HepG2 (cell line): ENCODE results near the gene TMEM127. TPM values are rescaled to one million over a fixed set of nuclear protein-coding genes. Genes with fewer than 3 reads are reported as not detected.

Experiments used
- AKAP8 ChIP-seq: sonication (generic); formaldehyde crosslinking; IDR thresholded peaks from 2 replicates; pipeline ENCODE4 v1.5.1; 2020; ENCODE audit warnings: mild to moderate bottlenecking, missing genetic modification reagents
- GATA4 ChIP-seq: sonication (generic); IDR thresholded peaks from 2 replicates; pipeline ENCODE4 v1.6.1; 2016; ENCODE audit warnings: antibody characterized with exemption, low read depth, borderline replicate concordance
- KLF9 ChIP-seq: IDR thresholded peaks from 2 replicates; pipeline ENCODE4 v1.6.1; 2016; ENCODE audit warnings: low read depth
- MATR3 ChIP-seq: sonication (generic); formaldehyde crosslinking; IDR thresholded peaks from 2 replicates; pipeline ENCODE4 v1.4.0; 2020; ENCODE audit warnings: missing genetic modification reagents
- MTA1 ChIP-seq: sonication (generic); formaldehyde crosslinking; IDR thresholded peaks from 2 replicates; pipeline ENCODE4 v1.4.0; 2020; ENCODE audit warnings: missing genetic modification reagents, mild to moderate bottlenecking, borderline replicate concordance
- NFIC ChIP-seq: IDR thresholded peaks from 2 replicates; pipeline ENCODE4 v1.6.1; 2012; ENCODE audit warnings: mild to moderate bottlenecking, low read length, inconsistent platforms
- NR1H2 ChIP-seq: sonication (generic); formaldehyde crosslinking; IDR thresholded peaks from 2 replicates; pipeline ENCODE4 v1.8.1; 2022; ENCODE audit warnings: low read depth, missing genetic modification reagents, borderline replicate concordance
- PRPF4 ChIP-seq: fragments of 200-400 bp; formaldehyde crosslinking; IDR thresholded peaks from 2 replicates; pipeline ENCODE4 v1.6.1; 2016; ENCODE audit warnings: low read length, low read depth; ENCODE audit not compliant: poor library complexity, severe bottlenecking
- ZFYVE20 ChIP-seq: sonication (generic); formaldehyde crosslinking; IDR thresholded peaks from 2 replicates; pipeline ENCODE4 v1.8.0; 2023; ENCODE audit warnings: low read depth, mild to moderate bottlenecking, moderate library complexity, missing genetic modification reagents, borderline replicate concordance
- ZKSCAN5 ChIP-seq: sonication (generic); formaldehyde crosslinking; IDR thresholded peaks from 2 replicates; pipeline ENCODE4 v1.5.1; 2020; ENCODE audit warnings: mild to moderate bottlenecking, missing genetic modification reagents
- ZNF282 ChIP-seq: fragments of 450-650 bp; IDR thresholded peaks from 2 replicates; pipeline ENCODE4 v1.6.1; 2018; ENCODE audit not compliant: partially characterized antibody
- ZNF333 ChIP-seq: sonication (generic); formaldehyde crosslinking; IDR thresholded peaks from 2 replicates; pipeline ENCODE4 v1.4.0; 2020; ENCODE audit warnings: mild to moderate bottlenecking, missing genetic modification reagents, borderline replicate concordance
- ZNF839 ChIP-seq: sonication (generic); formaldehyde crosslinking; IDR thresholded peaks from 2 replicates; pipeline ENCODE4 v1.4.0; 2020; ENCODE audit warnings: missing genetic modification reagents, mild to moderate bottlenecking, borderline replicate concordance
- ZNF879 ChIP-seq: sonication (generic); formaldehyde crosslinking; IDR thresholded peaks from 2 replicates; pipeline ENCODE4 v1.8.1; 2023; ENCODE audit warnings: missing genetic modification reagents
- polyA plus RNA-seq, 8 experiments: library from polyadenylated mRNA; depleted of rRNA in 3 of 8; stranded (reverse) in 7 of 8; unstranded in 1 of 8; fragments of >200 nt; fragmentation: Illumina TruSeq in 4 of 8; extraction: Trizol in 4 of 8; gene quantifications; 2 replicates each; pipeline versions ENCODE4 v1.2.1 to v1.2.3, GENCODE V29; 2011 to 2016; ENCODE audit warnings: low read depth in 4 of 8, missing spikeins in 1 of 8, mixed read lengths in 1 of 8; ENCODE audit not compliant: insufficient read depth in 1 of 8
- total RNA-seq, 5 experiments: library from RNA; depleted of rRNA; stranded (reverse); fragments of >200 nt; fragmentation: Illumina TruSeq; extraction: Trizol; gene quantifications; 2 replicates each; pipeline ENCODE4 v1.2.3, GENCODE V29; 2016; ENCODE audit warnings: low read depth in 1 of 5
- TF ChIP-seq, protein P1 (sequence below): sonication (generic); formaldehyde crosslinking; IDR thresholded peaks from 2 replicates; pipeline ENCODE4 v1.4.0; 2020; ENCODE audit warnings: mild to moderate bottlenecking, missing genetic modification reagents
- TF ChIP-seq, protein P2 (sequence below): sonication (generic); formaldehyde crosslinking; IDR thresholded peaks from 2 replicates; pipeline ENCODE4 v1.8.0; 2022; ENCODE audit warnings: mild to moderate bottlenecking, missing genetic modification reagents, moderate library complexity
- TF ChIP-seq, protein P3 (sequence below): sonication (generic); formaldehyde crosslinking; IDR thresholded peaks from 2 replicates; pipeline ENCODE4 v1.9.0; 2021; ENCODE audit warnings: missing genetic modification reagents, borderline replicate concordance
- TF ChIP-seq, protein P4 (sequence below): IDR thresholded peaks from 2 replicates; pipeline ENCODE4 v1.6.1; 2012; ENCODE audit warnings: inconsistent platforms
- TF ChIP-seq, protein P5 (sequence below), 2 experiments: sonication (generic) in 1 of 2; formaldehyde crosslinking in 1 of 2; IDR thresholded peaks; 2 replicates each; pipeline versions ENCODE4 v1.4.0 to v1.6.1; 2018 to 2020; ENCODE audit warnings: missing genetic modification reagents in 2 of 2, borderline replicate concordance in 1 of 2, low read depth in 1 of 2, mild to moderate bottlenecking in 1 of 2, missing biosample characterization in 1 of 2
- TF ChIP-seq, protein P6 (sequence below): sonication (generic); formaldehyde crosslinking; conservative IDR thresholded peaks from 2 replicates; pipeline ENCODE4 v1.4.0; 2020; ENCODE audit warnings: missing genetic modification reagents

The TMEM127 gene
- total and polyA plus RNA-seq, 2 of the 13 experiments (the other 11 are each of a cell fraction or from before 2014, with no cell fraction given): 21.5 to 33.9 TPM

DNA sequence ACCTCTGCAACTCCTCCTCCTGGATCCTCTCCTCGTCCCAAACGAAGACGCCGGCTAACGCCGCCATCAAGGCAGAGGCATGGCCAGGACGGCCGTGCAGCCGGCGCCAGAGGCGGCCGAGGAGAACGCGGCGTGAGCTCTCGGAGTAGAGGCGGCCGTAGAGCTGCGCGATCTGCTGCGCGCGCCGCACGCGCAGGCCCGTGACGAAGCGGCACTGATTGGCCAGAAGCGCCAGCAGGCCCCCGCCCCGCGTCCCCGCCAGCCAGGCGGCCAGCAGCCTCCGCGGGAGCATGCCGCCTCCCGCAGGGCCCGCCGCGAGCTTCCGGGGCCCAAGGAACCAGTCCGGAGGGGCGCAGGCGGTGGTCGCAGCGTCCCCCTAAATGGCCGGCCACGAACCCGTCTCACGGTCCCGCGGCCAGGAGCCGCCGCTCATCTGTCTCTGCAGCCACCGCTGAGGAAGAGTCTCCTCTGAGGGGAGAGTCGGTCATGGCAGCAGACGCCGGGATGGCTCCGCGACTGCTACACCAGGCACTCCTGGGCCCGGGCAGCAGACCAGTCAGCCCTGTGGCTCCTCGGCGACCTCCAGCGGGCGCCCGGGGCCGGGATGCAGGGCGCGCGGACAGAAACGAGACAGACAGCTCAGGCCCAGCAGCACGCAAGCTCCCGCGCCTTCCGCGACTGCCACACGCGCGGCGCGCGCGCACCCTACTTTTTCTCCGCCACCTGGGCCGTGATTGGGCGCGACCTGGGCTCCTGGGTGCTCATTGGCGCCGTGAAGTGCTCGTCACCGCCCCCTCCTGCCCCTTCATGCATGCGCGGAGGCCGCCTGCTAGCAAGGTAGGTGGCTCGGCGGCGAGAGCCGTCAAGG lies 57.4 kb downstream of the TMEM127 start, which contains the start of gene STARD7 (continued):
- TF ChIP-seq, protein P1, sequence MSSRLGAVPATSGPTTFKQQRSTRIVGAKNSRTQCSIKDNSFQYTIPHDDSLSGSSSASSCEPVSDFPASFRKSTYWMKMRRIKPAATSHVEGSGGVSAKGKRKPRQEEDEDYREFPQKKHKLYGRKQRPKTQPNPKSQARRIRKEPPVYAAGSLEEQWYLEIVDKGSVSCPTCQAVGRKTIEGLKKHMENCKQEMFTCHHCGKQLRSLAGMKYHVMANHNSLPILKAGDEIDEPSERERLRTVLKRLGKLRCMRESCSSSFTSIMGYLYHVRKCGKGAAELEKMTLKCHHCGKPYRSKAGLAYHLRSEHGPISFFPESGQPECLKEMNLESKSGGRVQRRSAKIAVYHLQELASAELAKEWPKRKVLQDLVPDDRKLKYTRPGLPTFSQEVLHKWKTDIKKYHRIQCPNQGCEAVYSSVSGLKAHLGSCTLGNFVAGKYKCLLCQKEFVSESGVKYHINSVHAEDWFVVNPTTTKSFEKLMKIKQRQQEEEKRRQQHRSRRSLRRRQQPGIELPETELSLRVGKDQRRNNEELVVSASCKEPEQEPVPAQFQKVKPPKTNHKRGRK (CRISPR knock-in tag): no peak
- TF ChIP-seq MATR3 (no peak), ZFYVE20 (peak; percentile 34; the same call in 1 of the 2 replicates), ZNF333 (CRISPR knock-in tag) (peak; percentile 74; the same call in 1 of the 2 replicates), NR1H2 (CRISPR knock-in tag) (peak; percentile 77; the same call in 1 of the 2 replicates), PRPF4 (no peak), NFIC (no peak), AKAP8 (no peak; the same call in 1 of the 2 replicates), ZKSCAN5 (0 out of 2 replicates have a peak, but pooled peaks have one; percentile 31), GATA4 (peak; percentile 86; the same call in 1 of the 2 replicates), KLF9 (CRISPR knock-in tag) (no peak), ZNF839 (CRISPR knock-in tag) (no peak), ZNF879 (CRISPR knock-in tag) (peak; percentile 90), MTA1 (CRISPR knock-in tag) (peak; percentile 69; the same call in 1 of the 2 replicates), ZNF282 (no peak)
- TF ChIP-seq, protein P2, sequence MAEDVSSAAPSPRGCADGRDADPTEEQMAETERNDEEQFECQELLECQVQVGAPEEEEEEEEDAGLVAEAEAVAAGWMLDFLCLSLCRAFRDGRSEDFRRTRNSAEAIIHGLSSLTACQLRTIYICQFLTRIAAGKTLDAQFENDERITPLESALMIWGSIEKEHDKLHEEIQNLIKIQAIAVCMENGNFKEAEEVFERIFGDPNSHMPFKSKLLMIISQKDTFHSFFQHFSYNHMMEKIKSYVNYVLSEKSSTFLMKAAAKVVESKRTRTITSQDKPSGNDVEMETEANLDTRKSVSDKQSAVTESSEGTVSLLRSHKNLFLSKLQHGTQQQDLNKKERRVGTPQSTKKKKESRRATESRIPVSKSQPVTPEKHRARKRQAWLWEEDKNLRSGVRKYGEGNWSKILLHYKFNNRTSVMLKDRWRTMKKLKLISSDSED (CRISPR knock-in tag): peak; percentile 80
- TF ChIP-seq, protein P3, sequence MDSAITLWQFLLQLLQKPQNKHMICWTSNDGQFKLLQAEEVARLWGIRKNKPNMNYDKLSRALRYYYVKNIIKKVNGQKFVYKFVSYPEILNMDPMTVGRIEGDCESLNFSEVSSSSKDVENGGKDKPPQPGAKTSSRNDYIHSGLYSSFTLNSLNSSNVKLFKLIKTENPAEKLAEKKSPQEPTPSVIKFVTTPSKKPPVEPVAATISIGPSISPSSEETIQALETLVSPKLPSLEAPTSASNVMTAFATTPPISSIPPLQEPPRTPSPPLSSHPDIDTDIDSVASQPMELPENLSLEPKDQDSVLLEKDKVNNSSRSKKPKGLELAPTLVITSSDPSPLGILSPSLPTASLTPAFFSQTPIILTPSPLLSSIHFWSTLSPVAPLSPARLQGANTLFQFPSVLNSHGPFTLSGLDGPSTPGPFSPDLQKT (CRISPR knock-in tag): no peak
- TF ChIP-seq, protein P4, sequence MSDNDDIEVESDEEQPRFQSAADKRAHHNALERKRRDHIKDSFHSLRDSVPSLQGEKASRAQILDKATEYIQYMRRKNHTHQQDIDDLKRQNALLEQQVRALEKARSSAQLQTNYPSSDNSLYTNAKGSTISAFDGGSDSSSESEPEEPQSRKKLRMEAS: peak; percentile 98
- TF ChIP-seq, protein P5, sequence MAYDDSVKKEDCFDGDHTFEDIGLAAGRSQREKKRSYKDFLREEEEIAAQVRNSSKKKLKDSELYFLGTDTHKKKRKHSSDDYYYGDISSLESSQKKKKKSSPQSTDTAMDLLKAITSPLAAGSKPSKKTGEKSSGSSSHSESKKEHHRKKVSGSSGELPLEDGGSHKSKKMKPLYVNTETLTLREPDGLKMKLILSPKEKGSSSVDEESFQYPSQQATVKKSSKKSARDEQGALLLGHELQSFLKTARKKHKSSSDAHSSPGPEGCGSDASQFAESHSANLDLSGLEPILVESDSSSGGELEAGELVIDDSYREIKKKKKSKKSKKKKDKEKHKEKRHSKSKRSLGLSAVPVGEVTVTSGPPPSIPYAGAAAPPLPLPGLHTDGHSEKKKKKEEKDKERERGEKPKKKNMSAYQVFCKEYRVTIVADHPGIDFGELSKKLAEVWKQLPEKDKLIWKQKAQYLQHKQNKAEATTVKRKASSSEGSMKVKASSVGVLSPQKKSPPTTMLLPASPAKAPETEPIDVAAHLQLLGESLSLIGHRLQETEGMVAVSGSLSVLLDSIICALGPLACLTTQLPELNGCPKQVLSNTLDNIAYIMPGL (CRISPR knock-in tag; IDR thresholded peaks at IDR 0.05; ENCODE audit: borderline replicate concordance in 1 of 2, low read depth in 1 of 2): peak; percentile 83 to 93
- TF ChIP-seq, protein P6, sequence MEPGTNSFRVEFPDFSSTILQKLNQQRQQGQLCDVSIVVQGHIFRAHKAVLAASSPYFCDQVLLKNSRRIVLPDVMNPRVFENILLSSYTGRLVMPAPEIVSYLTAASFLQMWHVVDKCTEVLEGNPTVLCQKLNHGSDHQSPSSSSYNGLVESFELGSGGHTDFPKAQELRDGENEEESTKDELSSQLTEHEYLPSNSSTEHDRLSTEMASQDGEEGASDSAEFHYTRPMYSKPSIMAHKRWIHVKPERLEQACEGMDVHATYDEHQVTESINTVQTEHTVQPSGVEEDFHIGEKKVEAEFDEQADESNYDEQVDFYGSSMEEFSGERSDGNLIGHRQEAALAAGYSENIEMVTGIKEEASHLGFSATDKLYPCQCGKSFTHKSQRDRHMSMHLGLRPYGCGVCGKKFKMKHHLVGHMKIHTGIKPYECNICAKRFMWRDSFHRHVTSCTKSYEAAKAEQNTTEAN (CRISPR knock-in tag): peak; percentile 73
